Peyer's patch (tissue), 4 donors: ENCODE results near the gene SRD5A1. TPM values are rescaled to one million over a fixed set of nuclear protein-coding genes. Genes with fewer than 3 reads are reported as not detected.

ENCODE experiments used
- DNase-seq, 3 donors: peaks; one replicate each; pipeline ENCODE4 v3.0.0-alpha.2; 2017 to 2019
- H3K27ac ChIP-seq, 4 donors: fragments of 200-600 bp; sonication (generic); one replicate each; pipeline ENCODE4 v1.5.1; 2016 to 2019
- H3K27me3 ChIP-seq, 2 donors: fragments of 200-600 bp; sonication (generic); one replicate each; pipeline ENCODE4 v1.5.1; 2019
- H3K36me3 ChIP-seq, 3 donors: fragments of 200-600 bp; sonication (generic); one replicate each; pipeline ENCODE4 v1.5.1; 2016 to 2019
- H3K4me1 ChIP-seq, 4 donors: fragments of 200-600 bp; sonication (generic); one replicate each; pipeline ENCODE4 v1.5.1; 2016 to 2019
- H3K4me3 ChIP-seq, 4 donors: fragments of 200-600 bp; sonication (generic); 1 replicate in 3 of 4; 2 replicates in 1 of 4; pipeline ENCODE4 v1.5.1; 2016 to 2019; ENCODE audit warnings: mild to moderate bottlenecking in 1 of 4
- H3K9me3 ChIP-seq, 4 donors: fragments of 200-600 bp; sonication (generic); one replicate each; pipeline ENCODE4 v1.5.1; 2016 to 2019; ENCODE audit warnings: mild to moderate bottlenecking in 1 of 4
- POLR2A ChIP-seq, 2 donors: fragments of 450-650 bp; IDR thresholded peaks; one replicate each; pipeline ENCODE4 v1.5.1; 2017; ENCODE audit warnings: antibody characterized with exemption in 2 of 2, mild to moderate bottlenecking in 2 of 2, moderate library complexity in 2 of 2
- total RNA-seq, 4 donors: library from RNA; depleted of rRNA; stranded (reverse); fragments of >200 nt; gene quantifications; one replicate each; pipeline ENCODE4 v1.1.0, GENCODE V29; 2016
- TF ChIP-seq, protein P1 (sequence below), 6 experiments: fragments of 450-650 bp in 4 of 6; fragments of 200-600 bp in 2 of 6; sonication (generic) in 1 of 6; IDR thresholded peaks; one replicate each; pipeline ENCODE4 v1.5.1; 2017 to 2019; ENCODE audit warnings: antibody characterized with exemption in 6 of 6, mild to moderate bottlenecking in 3 of 6, moderate library complexity in 1 of 6

SRD5A1 gene
- total RNA-seq, 4 donors from 2014 or later: 5.8 to 16.9 (median 13.1) TPM

DNA sequence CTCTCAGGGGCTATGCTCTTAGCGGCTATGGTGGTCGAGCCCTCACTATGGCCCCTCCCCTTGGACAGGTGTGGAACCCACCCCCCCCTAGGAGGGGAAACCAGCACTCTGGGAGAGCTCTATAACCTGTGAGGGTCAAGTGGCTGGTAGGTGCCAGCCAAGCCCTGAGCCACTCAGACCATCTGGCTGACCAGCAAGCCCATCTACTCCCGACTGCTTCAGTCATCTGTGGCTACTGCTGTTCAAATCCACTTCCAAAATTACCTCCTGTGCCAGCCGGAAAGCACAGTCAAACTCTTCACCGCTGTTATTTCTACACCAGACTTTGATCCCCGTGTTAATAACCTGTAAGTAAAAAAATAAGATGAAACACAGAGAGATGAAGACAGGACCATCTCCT is 28.9 kb upstream of the SRD5A1 start:
- Histone ChIP-seq H3K27me3 (no peaks in the 10 kb centered on the region), H3K4me1 (no peaks in the 10 kb centered on the region), H3K36me3 (peaks cover 0 to 99% (median 2%) of the 10 kb centered on the region in 3 donors), H3K27ac (no peak overlapping the region), H3K4me3 (no peak overlapping the region), H3K9me3 (no peaks in the 10 kb centered on the region)
- TF ChIP-seq, protein P1, sequence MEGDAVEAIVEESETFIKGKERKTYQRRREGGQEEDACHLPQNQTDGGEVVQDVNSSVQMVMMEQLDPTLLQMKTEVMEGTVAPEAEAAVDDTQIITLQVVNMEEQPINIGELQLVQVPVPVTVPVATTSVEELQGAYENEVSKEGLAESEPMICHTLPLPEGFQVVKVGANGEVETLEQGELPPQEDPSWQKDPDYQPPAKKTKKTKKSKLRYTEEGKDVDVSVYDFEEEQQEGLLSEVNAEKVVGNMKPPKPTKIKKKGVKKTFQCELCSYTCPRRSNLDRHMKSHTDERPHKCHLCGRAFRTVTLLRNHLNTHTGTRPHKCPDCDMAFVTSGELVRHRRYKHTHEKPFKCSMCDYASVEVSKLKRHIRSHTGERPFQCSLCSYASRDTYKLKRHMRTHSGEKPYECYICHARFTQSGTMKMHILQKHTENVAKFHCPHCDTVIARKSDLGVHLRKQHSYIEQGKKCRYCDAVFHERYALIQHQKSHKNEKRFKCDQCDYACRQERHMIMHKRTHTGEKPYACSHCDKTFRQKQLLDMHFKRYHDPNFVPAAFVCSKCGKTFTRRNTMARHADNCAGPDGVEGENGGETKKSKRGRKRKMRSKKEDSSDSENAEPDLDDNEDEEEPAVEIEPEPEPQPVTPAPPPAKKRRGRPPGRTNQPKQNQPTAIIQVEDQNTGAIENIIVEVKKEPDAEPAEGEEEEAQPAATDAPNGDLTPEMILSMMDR (IDR thresholded peaks at IDR 0.05): no peak
- no peak for TF ChIP-seq POLR2A (IDR thresholded peaks at IDR 0.05)
- no peak for DNase-seq

DNA sequence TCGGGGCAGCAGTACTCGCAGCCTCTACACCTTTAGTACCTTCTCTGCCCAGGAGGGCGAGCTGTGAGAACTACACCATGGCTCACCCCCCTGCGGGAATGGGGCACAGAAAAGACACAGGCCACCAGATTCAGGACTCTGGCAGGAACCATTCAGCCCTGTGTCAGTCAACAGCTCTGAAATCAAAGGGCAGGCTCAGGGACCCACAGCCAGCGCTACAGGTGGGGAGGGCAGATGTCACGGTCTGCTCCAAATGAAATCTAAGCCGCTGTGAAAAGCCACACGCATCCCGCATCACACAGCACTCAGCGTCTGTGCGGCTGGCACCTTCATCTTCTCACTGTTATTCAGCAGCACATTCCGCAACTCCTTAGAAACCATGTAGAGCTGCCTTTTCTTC is 28.3 kb upstream of the SRD5A1 start:
- no peaks in the 10 kb centered on the region for H3K27me3 ChIP-seq
- H3K36me3 ChIP-seq: peaks cover 0 to 100% (median 2%) of the 10 kb centered on the region in 3 donors
- H3K4me3 ChIP-seq: no peak overlapping the region
- no peak overlapping the region for H3K27ac ChIP-seq
- DNase-seq: no peak
- TF ChIP-seq, protein P1 (IDR thresholded peaks at IDR 0.05): no peak
- H3K9me3 ChIP-seq: no peaks in the 10 kb centered on the region
- H3K4me1 ChIP-seq: no peaks in the 10 kb centered on the region

DNA sequence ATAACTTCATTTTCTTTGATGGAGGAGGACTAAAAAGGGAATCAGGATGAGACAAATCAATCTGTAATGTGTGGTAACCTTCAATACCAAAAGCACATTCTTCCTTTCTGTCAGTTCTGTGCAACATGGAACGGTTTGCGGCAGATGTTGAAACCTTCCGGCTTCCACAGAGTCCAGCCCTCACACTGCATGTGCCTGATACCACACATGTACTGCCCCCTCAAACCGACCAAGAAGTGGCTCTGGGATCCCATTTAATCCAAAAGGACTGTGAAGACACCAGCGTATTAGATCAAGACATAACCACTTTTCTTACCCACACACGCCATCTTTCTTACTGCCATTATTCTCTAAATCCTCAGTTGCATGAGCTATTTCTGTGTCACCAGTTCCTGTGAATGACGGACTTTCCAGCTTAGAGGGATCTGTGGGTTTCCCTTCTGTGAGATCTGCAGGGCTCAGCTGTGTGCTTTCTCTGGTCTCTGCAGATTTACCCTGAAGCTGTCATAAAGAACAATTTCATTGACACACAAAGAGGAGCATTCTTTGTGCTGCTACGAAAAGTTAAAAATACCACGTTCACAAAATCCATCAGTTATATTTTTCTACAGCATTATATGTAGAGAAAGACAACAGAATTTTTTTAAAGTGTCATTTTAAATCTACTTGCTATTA is 26.2 kb upstream of the SRD5A1 start:
- Histone ChIP-seq H3K36me3 (peaks cover 0 to 100% (median 2%) of the 10 kb centered on the region in 3 donors), H3K27ac (no peak overlapping the region), H3K4me1 (no peaks in the 10 kb centered on the region), H3K27me3 (no peaks in the 10 kb centered on the region), H3K4me3 (no peak overlapping the region), H3K9me3 (no peaks in the 10 kb centered on the region)
- DNase-seq: no peak
- TF ChIP-seq, protein P1 (IDR thresholded peaks at IDR 0.05): no peak
- no peak for TF ChIP-seq POLR2A (IDR thresholded peaks at IDR 0.05)

DNA sequence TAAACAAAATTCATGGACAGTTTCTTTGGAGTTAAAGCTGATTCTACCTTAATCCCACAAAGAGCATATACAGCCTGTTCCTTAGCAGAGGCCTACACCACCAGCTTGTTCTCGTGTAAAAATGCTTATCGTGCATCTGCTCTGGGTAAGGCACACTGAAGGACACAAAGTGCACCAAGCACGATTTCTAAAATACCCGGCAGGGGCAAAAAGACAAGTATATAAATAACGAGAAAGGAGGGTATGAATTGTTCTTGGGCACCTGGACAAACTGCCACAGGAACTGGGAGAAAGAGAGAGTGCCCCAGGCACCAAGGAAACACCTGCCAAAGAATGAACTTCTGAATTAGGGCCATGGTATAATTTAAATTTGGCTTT is 25.7 kb upstream of the SRD5A1 start:
- Histone ChIP-seq H3K4me3 (no peak overlapping the region), H3K27ac (no peak overlapping the region), H3K36me3 (peaks cover 0 to 100% (median 2%) of the 10 kb centered on the region in 3 donors), H3K27me3 (no peaks in the 10 kb centered on the region), H3K9me3 (no peaks in the 10 kb centered on the region), H3K4me1 (no peaks in the 10 kb centered on the region)
- no peak for DNase-seq
- TF ChIP-seq, protein P1 (IDR thresholded peaks at IDR 0.05): no peak
- no peak for TF ChIP-seq POLR2A (IDR thresholded peaks at IDR 0.05)

DNA sequence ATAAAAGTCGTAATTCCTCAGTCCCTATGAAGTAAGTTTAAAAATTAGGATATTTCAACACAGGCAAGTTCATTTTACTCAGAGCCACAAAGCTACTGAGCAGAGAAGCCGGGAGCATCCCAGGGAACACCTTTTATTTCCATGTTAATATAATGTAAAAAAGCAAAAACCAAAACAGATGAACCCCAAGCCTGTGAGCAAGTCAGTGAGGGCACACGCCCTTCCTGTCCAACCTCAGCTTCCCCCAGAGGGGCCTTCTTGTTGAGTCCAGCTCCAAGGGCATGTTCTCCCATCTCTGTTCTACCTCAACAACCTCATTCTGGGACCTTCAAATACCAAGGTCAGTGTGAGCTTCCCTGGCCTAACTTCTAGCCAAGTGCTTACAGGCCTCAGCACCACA is 25.2 kb upstream of the SRD5A1 start:
- Histone ChIP-seq H3K36me3 (peaks cover 0 to 100% (median 2%) of the 10 kb centered on the region in 3 donors), H3K27ac (no peak overlapping the region), H3K9me3 (no peaks in the 10 kb centered on the region), H3K27me3 (no peaks in the 10 kb centered on the region), H3K4me3 (no peak overlapping the region), H3K4me1 (no peaks in the 10 kb centered on the region)
- no peak for DNase-seq
- TF ChIP-seq, protein P1 (IDR thresholded peaks at IDR 0.05): no peak
- no peak for TF ChIP-seq POLR2A (IDR thresholded peaks at IDR 0.05)
